H1 (cell line): ENCODE results near the gene SORBS1. TPM values are rescaled to one million over a fixed set of nuclear protein-coding genes. Genes with fewer than 3 reads are reported as not detected.
A peak's percentile ranks its signal among the peaks of the same experiment; 100 is the strongest.

Experiments used
- CTCF ChIA-PET: fragments of 300-600 bp; sonication (Branson Sonifier 250); formaldehyde crosslinking; loops from one replicate; lab custom pipeline; 2021; ENCODE audit not compliant: partially characterized antibody; lab: Charles Lee
- POLR2A ChIA-PET: fragments of 300-600 bp; sonication (Branson Sonifier 250); formaldehyde crosslinking; loops from one replicate; lab custom pipeline; 2021; ENCODE audit warnings: inconsistent platforms; ENCODE audit not compliant: partially characterized antibody; lab: Charles Lee
- DNase-seq, 2 experiments: peaks; one replicate each; pipeline versions ENCODE4 v3.0.0 to v3.0.0-alpha.2; 2010 to 2022; ENCODE audit warnings: low spot score in 2 of 2, low read depth in 1 of 2, mixed read lengths in 1 of 2
- FAIRE-seq: peaks from 2 replicates; lab custom pipeline; 2011; peaks lifted over from hg19 to GRCh38; lab: Jason Lieb, UNC
- H2AFZ ChIP-seq: 2 replicates; pipeline ENCODE4 v1.8.1; 2012; ENCODE audit warnings: low read length, inconsistent platforms
- H2AK5ac ChIP-seq: 2 replicates; pipeline ENCODE4 v1.6.1; 2013; ENCODE audit warnings: low read depth, low read length
- H2BK120ac ChIP-seq: replicated peaks from 2 replicates; pipeline ENCODE3; 2013; ENCODE audit warnings: low read depth, low read length, inconsistent platforms
- H2BK12ac ChIP-seq: 2 replicates; pipeline ENCODE4 v1.6.1; 2013; ENCODE audit warnings: low read depth, low read length
- H2BK15ac ChIP-seq: 2 replicates; pipeline ENCODE4 v1.6.1; 2013; ENCODE audit warnings: low read length
- H2BK20ac ChIP-seq: 2 replicates; pipeline ENCODE4 v1.6.1; 2013; ENCODE audit warnings: low read length
- H2BK5ac ChIP-seq: 2 replicates; pipeline ENCODE4 v1.6.1; 2013; ENCODE audit warnings: low read depth, low read length
- H3K14ac ChIP-seq: 2 replicates; pipeline ENCODE4 v1.6.1; 2013; ENCODE audit warnings: inconsistent platforms; ENCODE audit not compliant: insufficient read length
- H3K18ac ChIP-seq: 2 replicates; pipeline ENCODE4 v1.6.1; 2013; ENCODE audit warnings: low read length; ENCODE audit errors: extremely low read depth
- H3K23ac ChIP-seq: 2 replicates; pipeline ENCODE4 v1.6.1; 2013; ENCODE audit warnings: inconsistent platforms; ENCODE audit not compliant: insufficient read length
- H3K23me2 ChIP-seq: 2 replicates; pipeline ENCODE4 v1.6.1; 2013; ENCODE audit warnings: low read depth, low read length
- H3K27ac ChIP-seq: 2 replicates; pipeline ENCODE4 v1.6.1; 2011; ENCODE audit warnings: low read depth, low read length, inconsistent platforms
- H3K27me3 ChIP-seq, 4 experiments: replicated peaks in 1 of 4; 1 replicate in 1 of 4; 2 replicates in 3 of 4; pipeline versions ENCODE4 v1.6.1 to v1.8.1; 2011 to 2013; ENCODE audit warnings: low read length in 3 of 4, mild to moderate bottlenecking in 3 of 4, inconsistent platforms in 2 of 4, mixed read lengths in 2 of 4, moderate library complexity in 1 of 4; ENCODE audit not compliant: control insufficient read depth in 3 of 4, insufficient read depth in 3 of 4; ENCODE audit errors: extremely low read depth in 1 of 4
- H3K36me3 ChIP-seq, 4 experiments: 2 replicates each; pipeline versions ENCODE4 v1.6.1 to v1.8.1; 2011 to 2013; ENCODE audit warnings: mild to moderate bottlenecking in 4 of 4, low read length in 3 of 4, moderate library complexity in 2 of 4, control low read depth in 1 of 4, inconsistent platforms in 1 of 4; ENCODE audit not compliant: insufficient read depth in 4 of 4, control insufficient read depth in 2 of 4
- H3K4ac ChIP-seq: replicated peaks from 2 replicates; pipeline ENCODE3; 2013; ENCODE audit warnings: low read length, low read depth, mixed read lengths, inconsistent platforms; ENCODE audit not compliant: insufficient read length
- H3K4me1 ChIP-seq, 4 experiments: replicated peaks in 1 of 4; 1 replicate in 1 of 4; 2 replicates in 3 of 4; pipeline versions ENCODE4 v1.6.1 to v1.8.1; 2011 to 2013; ENCODE audit warnings: low read length in 3 of 4, inconsistent platforms in 2 of 4, mixed read lengths in 1 of 4; ENCODE audit not compliant: insufficient read depth in 4 of 4, control insufficient read depth in 3 of 4
- H3K4me2 ChIP-seq, 2 experiments: 2 replicates each; pipeline versions ENCODE4 v1.6.1 to v1.8.1; 2011 to 2013; ENCODE audit warnings: low read depth in 2 of 2, low read length in 2 of 2, control low read depth in 1 of 2, inconsistent platforms in 1 of 2, mild to moderate bottlenecking in 1 of 2; ENCODE audit not compliant: insufficient read depth in 1 of 2
- H3K4me3 ChIP-seq, 4 experiments: fragments of 200-600, 300-600 bp in 1 of 4; sonication (generic), shearing (Covaris generic), sonication (Bioruptor Twin) in 1 of 4; 2 replicates each; pipeline versions ENCODE4 v1.5.1 to v1.8.1; 2011 to 2016; ENCODE audit warnings: low read length in 4 of 4, low read depth in 3 of 4, control low read depth in 2 of 4, inconsistent platforms in 2 of 4, mild to moderate bottlenecking in 2 of 4, mixed read lengths in 1 of 4, moderate library complexity in 1 of 4; ENCODE audit not compliant: insufficient read depth in 2 of 4; ENCODE audit errors: extremely low read depth in 1 of 4
- H3K56ac ChIP-seq: replicated peaks from 2 replicates; pipeline ENCODE3; 2013; ENCODE audit warnings: low read depth, mild to moderate bottlenecking, mixed read lengths, low read length, inconsistent platforms; ENCODE audit not compliant: insufficient read length
- H3K79me1 ChIP-seq: 2 replicates; pipeline ENCODE4 v1.6.1; 2013; ENCODE audit warnings: low read depth, low read length, control low read depth
- H3K79me2 ChIP-seq, 2 experiments: 2 replicates each; pipeline versions ENCODE4 v1.6.1 to v1.8.1; 2012 to 2013; ENCODE audit warnings: low read length in 2 of 2, mild to moderate bottlenecking in 2 of 2, inconsistent platforms in 1 of 2; ENCODE audit not compliant: insufficient read depth in 2 of 2, control insufficient read depth in 1 of 2
- H3K9ac ChIP-seq, 4 experiments: replicated peaks in 1 of 4; 1 replicate in 1 of 4; 2 replicates in 3 of 4; pipeline versions ENCODE4 v1.6.1 to v1.8.1; 2011 to 2013; ENCODE audit warnings: low read depth in 3 of 4, low read length in 3 of 4, control low read depth in 2 of 4, mild to moderate bottlenecking in 2 of 4, moderate library complexity in 2 of 4, inconsistent platforms in 1 of 4; ENCODE audit errors: extremely low read depth in 1 of 4
- H3K9me3 ChIP-seq, 2 experiments: 2 replicates each; pipeline versions ENCODE4 v1.6.1 to v1.8.1; 2012 to 2013; ENCODE audit warnings: mild to moderate bottlenecking in 2 of 2, moderate library complexity in 2 of 2, control low read depth in 1 of 2, inconsistent platforms in 1 of 2, low read depth in 1 of 2, low read length in 1 of 2, mixed read lengths in 1 of 2; ENCODE audit not compliant: insufficient read depth in 2 of 2
- H4K20me1 ChIP-seq, 2 experiments: replicated peaks in 1 of 2; 2 replicates each; pipeline versions ENCODE3 to v1.8.1; 2011 to 2013; ENCODE audit warnings: inconsistent platforms in 2 of 2, low read length in 2 of 2, mild to moderate bottlenecking in 1 of 2; ENCODE audit not compliant: insufficient read depth in 2 of 2, control insufficient read depth in 1 of 2
- H4K5ac ChIP-seq: 2 replicates; pipeline ENCODE4 v1.6.1; 2013; ENCODE audit warnings: low read length, low read depth, mixed read lengths, inconsistent platforms; ENCODE audit not compliant: insufficient read length
- H4K8ac ChIP-seq: 2 replicates; pipeline ENCODE4 v1.8.0; 2013; ENCODE audit warnings: mild to moderate bottlenecking, moderate library complexity, low read length, inconsistent platforms; ENCODE audit not compliant: insufficient read depth; ENCODE audit errors: extremely low read depth
- H4K91ac ChIP-seq: replicated peaks from 2 replicates; pipeline ENCODE3; 2013; ENCODE audit warnings: low read length, mixed read lengths, inconsistent platforms; ENCODE audit not compliant: insufficient read length
- CREB1 ChIP-seq: IDR thresholded peaks from 2 replicates; pipeline ENCODE4 v1.6.1; 2012; ENCODE audit warnings: inconsistent platforms
- CTBP2 ChIP-seq: IDR thresholded peaks from 2 replicates; pipeline ENCODE4 v1.7.0; 2011; ENCODE audit warnings: borderline replicate concordance, mild to moderate bottlenecking, moderate library complexity, mixed read lengths, low read length; ENCODE audit not compliant: insufficient read depth, insufficient read length
- GABPA ChIP-seq: IDR thresholded peaks from 2 replicates; pipeline ENCODE4 v1.6.1; 2011; ENCODE audit warnings: mild to moderate bottlenecking, low read length, moderate library complexity, borderline replicate concordance; ENCODE audit not compliant: insufficient read depth
- NRF1 ChIP-seq: IDR thresholded peaks from 2 replicates; pipeline ENCODE4 v1.6.1; 2011; ENCODE audit warnings: mild to moderate bottlenecking, low read depth, low read length, improper control_type of control experiment
- POU5F1 ChIP-seq: IDR thresholded peaks from 2 replicates; pipeline ENCODE4 v1.6.1; 2011; ENCODE audit warnings: low read depth, mild to moderate bottlenecking, low read length, moderate library complexity
- SAP30 ChIP-seq: fragments of 300-600 bp; sonication (generic); IDR thresholded peaks from 2 replicates; pipeline ENCODE4 v1.7.1; 2012; ENCODE audit warnings: low read length, moderate library complexity, mild to moderate bottlenecking, inconsistent platforms; ENCODE audit not compliant: insufficient read depth, insufficient replicate concordance
- SP2 ChIP-seq: IDR thresholded peaks from 2 replicates; pipeline ENCODE4 v1.6.1; 2012; ENCODE audit warnings: mild to moderate bottlenecking, low read length, inconsistent platforms
- TAF7 ChIP-seq: optimal IDR thresholded peaks from 2 replicates; pipeline ENCODE3; 2011; ENCODE audit warnings: low read depth, mild to moderate bottlenecking, inconsistent platforms, low read length, moderate library complexity, borderline replicate concordance
- ZNF274 ChIP-seq: IDR thresholded peaks from 2 replicates; pipeline ENCODE4 v1.7.0; 2012; ENCODE audit warnings: low read length, borderline replicate concordance; ENCODE audit errors: extremely low read depth
- WGBS, 2 experiments: shearing (Covaris generic) in 1 of 2; methylation state at CpG; one replicate each; pipeline versions ENCODE4 v1.1.6 to v1.1.7; 2013 to 2015; ENCODE audit warnings: low lambda C conversion rate in 2 of 2, mixed read lengths in 2 of 2, inconsistent platforms in 1 of 2, low coverage in 1 of 2, missing lambda C conversion rate in 1 of 2; ENCODE audit not compliant: insufficient replicate concordance in 2 of 2, insufficient coverage in 1 of 2, insufficient read length in 1 of 2; ENCODE audit errors: extremely low coverage in 1 of 2, missing lambda C conversion rate in 1 of 2; 5-methylcytosine and 5-hydroxymethylcytosine counted together
- polyA plus RNA-seq, 7 experiments: library from polyadenylated mRNA; depleted of rRNA in 3 of 7; stranded (reverse) in 5 of 7; unstranded in 2 of 7; fragments of >200 nt in 5 of 7; fragments of 200-250 nt in 2 of 7; gene quantifications; 1 replicate in 5 of 7; 2 replicates in 1 of 7; 4 replicates in 1 of 7; pipeline versions ENCODE4 v1.2.1 to v1.2.3, GENCODE V29; 2011 to 2013; ENCODE audit warnings: missing spikeins in 2 of 7, mixed read lengths in 2 of 7
- total RNA-seq: library from RNA; stranded (reverse); fragmentation: NEBNext Ultra II Directional; extraction: Animal tissue kit (Norgen Biotek cat#: 25700); gene quantifications from 2 replicates; pipeline ENCODE4 v1.2.1, GENCODE V29; 2021
- TF ChIP-seq, protein P1 (sequence below), 3 experiments: IDR thresholded peaks; 1 replicate in 2 of 3; 2 replicates in 1 of 3; pipeline versions ENCODE4 v1.5.1 to v1.6.1; 2011; ENCODE audit warnings: low read length in 3 of 3, mild to moderate bottlenecking in 3 of 3, inconsistent platforms in 2 of 3, low read depth in 1 of 3, moderate library complexity in 1 of 3; ENCODE audit not compliant: insufficient read depth in 1 of 3; ENCODE audit errors: control extremely low read depth in 1 of 3

Gene SORBS1
- total and polyA plus RNA-seq, 2 of the 8 experiments (the other 6 are each of a cell fraction or from before 2014, with no cell fraction given): 16.0 to 35.0 TPM

DNA sequence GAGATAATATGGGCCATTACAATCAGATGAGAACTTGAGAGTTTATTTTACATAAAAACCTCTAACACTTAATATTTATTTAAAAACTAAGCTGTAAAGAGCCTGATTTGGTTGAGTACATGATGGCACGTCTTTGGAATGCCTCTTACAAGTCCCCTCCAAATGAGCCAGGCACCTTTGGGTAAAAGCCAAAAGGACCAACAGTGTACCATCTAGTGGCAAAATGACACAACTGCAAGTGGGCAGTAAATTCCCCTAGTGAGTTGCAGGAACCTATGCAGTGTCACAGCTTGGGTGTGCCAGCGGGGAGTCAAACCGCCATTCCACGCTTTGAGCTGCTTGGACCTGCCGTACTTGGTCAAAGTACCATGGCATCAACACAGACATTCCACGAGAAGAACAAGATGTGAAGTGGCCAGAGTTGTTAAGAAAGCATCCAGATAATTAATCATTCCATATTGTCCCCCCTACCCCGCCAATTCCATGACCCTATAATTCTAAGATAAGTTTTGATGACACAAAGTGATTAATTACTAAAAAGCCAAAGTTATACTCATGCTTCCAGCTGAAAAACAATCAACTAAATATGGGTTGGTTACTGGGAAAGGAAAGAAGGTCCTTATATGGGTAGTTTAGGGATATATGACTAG, 115.2 kb downstream of the SORBS1 start:
- Histone ChIP-seq H3K18ac (no peak overlapping the region), H2BK15ac (no peak overlapping the region), H3K23me2 (no peaks in the 10 kb centered on the region), H2BK5ac (no peak overlapping the region), H4K91ac (no peak overlapping the region), H4K8ac (no peak overlapping the region), H3K27ac (no peak overlapping the region), H2BK20ac (no peak overlapping the region), H3K4me3 (no peak overlapping the region), H2AFZ (no peak overlapping the region), H3K14ac (no peak overlapping the region), H4K5ac (no peak overlapping the region), H3K4me2 (no peak overlapping the region), H2BK120ac (no peak overlapping the region), H3K9ac (no peak overlapping the region), H3K27me3 (no peaks in the 10 kb centered on the region), H3K56ac (no peak overlapping the region), H3K79me2 (peaks cover 0 to 12% of the 10 kb centered on the region in 2 experiments; a peak in 2 of 4 replicates), H3K23ac (no peak overlapping the region), H3K9me3 (no peaks in the 10 kb centered on the region), H3K4ac (no peak overlapping the region), H3K36me3 (no peaks in the 10 kb centered on the region), H3K79me1 (no peaks in the 10 kb centered on the region), H2AK5ac (no peak overlapping the region), H2BK12ac (no peak overlapping the region), H3K4me1 (peaks cover 0 to 11% (median 1%) of the 10 kb centered on the region in 4 experiments; a peak in 4 of 7 replicates), H4K20me1 (peaks cover 0 to 1% of the 10 kb centered on the region in 2 experiments)
- CTCF ChIA-PET: interaction anchor here (0.7 to 20.8 kb wide), 55 partner anchors 8 to 315 kb away, joined by 3 to 284 read pairs (median 5); no protein-coding TSS in a partner anchor
- 57% methylated on average over 7 of the region's 7 CpGs; no CpG with 5 or more reads in 1 of the 2 experiments for WGBS, 2 experiments
- peak; percentile 53 to 70 for DNase-seq
- FAIRE-seq: peak; percentile 92
- POLR2A ChIA-PET: interaction anchor here (0.6 to 1.7 kb wide), 4 partner anchors 13 to 90 kb away, joined by 3 to 4 read pairs (median 4); no protein-coding TSS in a partner anchor
- TF ChIP-seq NRF1 (no peak), GABPA (no peak), SP2 (no peak), CTBP2 (no peak), ZNF274 (no peak), SAP30 (no peak), CREB1 (no peak), TAF7 (no peak), POU5F1 (no peak)
- TF ChIP-seq, protein P1, sequence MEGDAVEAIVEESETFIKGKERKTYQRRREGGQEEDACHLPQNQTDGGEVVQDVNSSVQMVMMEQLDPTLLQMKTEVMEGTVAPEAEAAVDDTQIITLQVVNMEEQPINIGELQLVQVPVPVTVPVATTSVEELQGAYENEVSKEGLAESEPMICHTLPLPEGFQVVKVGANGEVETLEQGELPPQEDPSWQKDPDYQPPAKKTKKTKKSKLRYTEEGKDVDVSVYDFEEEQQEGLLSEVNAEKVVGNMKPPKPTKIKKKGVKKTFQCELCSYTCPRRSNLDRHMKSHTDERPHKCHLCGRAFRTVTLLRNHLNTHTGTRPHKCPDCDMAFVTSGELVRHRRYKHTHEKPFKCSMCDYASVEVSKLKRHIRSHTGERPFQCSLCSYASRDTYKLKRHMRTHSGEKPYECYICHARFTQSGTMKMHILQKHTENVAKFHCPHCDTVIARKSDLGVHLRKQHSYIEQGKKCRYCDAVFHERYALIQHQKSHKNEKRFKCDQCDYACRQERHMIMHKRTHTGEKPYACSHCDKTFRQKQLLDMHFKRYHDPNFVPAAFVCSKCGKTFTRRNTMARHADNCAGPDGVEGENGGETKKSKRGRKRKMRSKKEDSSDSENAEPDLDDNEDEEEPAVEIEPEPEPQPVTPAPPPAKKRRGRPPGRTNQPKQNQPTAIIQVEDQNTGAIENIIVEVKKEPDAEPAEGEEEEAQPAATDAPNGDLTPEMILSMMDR (IDR thresholded peaks at IDR 0.05; ENCODE audit: control extremely low read depth in 1 of 3, insufficient read depth in 1 of 3, low read depth in 1 of 3, low read length in 3 of 3): peak; percentile 58 to 97 (median 75)
